Inflammatory macrophage treated with lipopolysaccharide for 1 hour (primary cell): ENCODE data around the gene GFOD1.
A peak's percentile ranks its signal among the peaks of the same experiment; 100 is the strongest.

Experiments used
- DNase-seq, 2 donors: peaks; one replicate each; pipeline ENCODE4 v3.0.0-alpha.2; 2020 to 2022

The GFOD1 gene

GRCh38 chr6:13484827-13485226 lies 2.6 kb downstream of the GFOD1 start:
- no peak for DNase-seq

- no peak for DNase-seq
These were observed 3.2 kb downstream of the GFOD1 start for GRCh38 chr6:13484138-13484708.

- DNase-seq: no peak
These were observed 6.5 kb downstream of the GFOD1 start for GRCh38 chr6:13480631-13481501.

GRCh38 chr6:13479971-13480434 lies 7.4 kb downstream of the GFOD1 start:
- no peak for DNase-seq

- DNase-seq: peak in 1 of 2 donors; percentile 38
These were observed 8.1 kb downstream of the GFOD1 start for GRCh38 chr6:13479206-13479800.

- no peak for DNase-seq
These were observed 8.9 kb downstream of the GFOD1 start for GRCh38 chr6:13478525-13478966.

GRCh38 chr6:13474787-13475186 lies 12.6 kb downstream of the GFOD1 start:
- no peak for DNase-seq

GRCh38 chr6:13474360-13474759 lies 13.0 kb downstream of the GFOD1 start:
- no peak for DNase-seq

GRCh38 chr6:13473768-13474165 lies 13.6 kb downstream of the GFOD1 start:
- no peak for DNase-seq

GRCh38 chr6:13472976-13473767 lies 14.2 kb downstream of the GFOD1 start:
- no peak for DNase-seq

GRCh38 chr6:13472099-13472498 lies 15.3 kb downstream of the GFOD1 start:
- DNase-seq: no peak

GRCh38 chr6:13471184-13471583 lies 16.2 kb downstream of the GFOD1 start:
- no peak for DNase-seq

- DNase-seq: peak; percentile 33 to 67
These were observed 16.9 kb downstream of the GFOD1 start for GRCh38 chr6:13470238-13471140.

GRCh38 chr6:13469693-13470092 lies 17.7 kb downstream of the GFOD1 start:
- DNase-seq: no peak

GRCh38 chr6:13468839-13469238 lies 18.6 kb downstream of the GFOD1 start:
- no peak for DNase-seq

GRCh38 chr6:13467216-13467600 lies 20.2 kb downstream of the GFOD1 start:
- no peak for DNase-seq

GRCh38 chr6:13466304-13467215 lies 20.8 kb downstream of the GFOD1 start:
- DNase-seq: peak; percentile 26 to 63

- DNase-seq: peak in 1 of 2 donors; percentile 37
These were observed 21.7 kb downstream of the GFOD1 start for GRCh38 chr6:13465734-13466133.

- no peak for DNase-seq
These were observed 23.5 kb downstream of the GFOD1 start for GRCh38 chr6:13463941-13464340.

GRCh38 chr6:13463328-13463717 lies 24.1 kb downstream of the GFOD1 start:
- no peak for DNase-seq
